HG02943 (cell line): ENCODE data around the gene NUP62.
"Not testable (repeated sequence)": the region's sequence is repeated elsewhere in the genome, so short reads cannot be mapped to it uniquely, and the experiment has no call there.

Experiments used
- ATAC-seq: cut with Tn5 transposase; IDR thresholded peaks from one replicate; pipeline ENCODE4 v1.9.1; 2021; ENCODE audit warnings: mild to moderate bottlenecking, low read depth, moderate library complexity; ENCODE audit not compliant: unreplicated experiment

Gene NUP62

GRCh38 chr19:49927526-49928264 lies 1.6 kb downstream of the NUP62 start:
- ATAC-seq, result no peak

GRCh38 chr19:49926515-49926914 lies 2.8 kb downstream of the NUP62 start:
- ATAC-seq, result no peak

GRCh38 chr19:49925486-49925885 lies 3.8 kb downstream of the NUP62 start:
- ATAC-seq, result no peak

- ATAC-seq, result not testable (repeated sequence)
These were observed 4.5 kb downstream of the NUP62 start for GRCh38 chr19:49924881-49925210.

- no peak for ATAC-seq
These were observed 5.1 kb downstream of the NUP62 start for GRCh38 chr19:49924004-49924880.

- ATAC-seq, result no peak
These were observed 6.0 kb downstream of the NUP62 start for GRCh38 chr19:49923055-49924003.

GRCh38 chr19:49921871-49922795 lies 7.2 kb downstream of the NUP62 start:
- ATAC-seq, result no peak

GRCh38 chr19:49920624-49921363 lies 8.5 kb downstream of the NUP62 start:
- no peak for ATAC-seq

GRCh38 chr19:49918089-49918488 lies 11.2 kb downstream of the NUP62 start:
- no peak for ATAC-seq

- ATAC-seq, result no peak
These were observed 12.2 kb downstream of the NUP62 start for GRCh38 chr19:49916839-49917733.

GRCh38 chr19:49915271-49915670 lies 14.0 kb downstream of the NUP62 start:
- no peak for ATAC-seq

GRCh38 chr19:49913720-49914119 lies 15.6 kb downstream of the NUP62 start:
- ATAC-seq, result no peak

GRCh38 chr19:49912965-49913685 lies 16.2 kb downstream of the NUP62 start:
- ATAC-seq, result no peak

GRCh38 chr19:49911381-49912145 lies 17.7 kb downstream of the NUP62 start:
- no peak for ATAC-seq

GRCh38 chr19:49910179-49910578 lies 19.1 kb downstream of the NUP62 start:
- ATAC-seq, result no peak
